NCI-H1417 (cell line): ENCODE measurements around the gene INCENP.

ENCODE experiments used
- DNase-seq, 3 experiments: peaks; one replicate each; lab custom pipeline; 2025; lab: John Stamatoyannopoulos, UW

Gene INCENP

DNA sequence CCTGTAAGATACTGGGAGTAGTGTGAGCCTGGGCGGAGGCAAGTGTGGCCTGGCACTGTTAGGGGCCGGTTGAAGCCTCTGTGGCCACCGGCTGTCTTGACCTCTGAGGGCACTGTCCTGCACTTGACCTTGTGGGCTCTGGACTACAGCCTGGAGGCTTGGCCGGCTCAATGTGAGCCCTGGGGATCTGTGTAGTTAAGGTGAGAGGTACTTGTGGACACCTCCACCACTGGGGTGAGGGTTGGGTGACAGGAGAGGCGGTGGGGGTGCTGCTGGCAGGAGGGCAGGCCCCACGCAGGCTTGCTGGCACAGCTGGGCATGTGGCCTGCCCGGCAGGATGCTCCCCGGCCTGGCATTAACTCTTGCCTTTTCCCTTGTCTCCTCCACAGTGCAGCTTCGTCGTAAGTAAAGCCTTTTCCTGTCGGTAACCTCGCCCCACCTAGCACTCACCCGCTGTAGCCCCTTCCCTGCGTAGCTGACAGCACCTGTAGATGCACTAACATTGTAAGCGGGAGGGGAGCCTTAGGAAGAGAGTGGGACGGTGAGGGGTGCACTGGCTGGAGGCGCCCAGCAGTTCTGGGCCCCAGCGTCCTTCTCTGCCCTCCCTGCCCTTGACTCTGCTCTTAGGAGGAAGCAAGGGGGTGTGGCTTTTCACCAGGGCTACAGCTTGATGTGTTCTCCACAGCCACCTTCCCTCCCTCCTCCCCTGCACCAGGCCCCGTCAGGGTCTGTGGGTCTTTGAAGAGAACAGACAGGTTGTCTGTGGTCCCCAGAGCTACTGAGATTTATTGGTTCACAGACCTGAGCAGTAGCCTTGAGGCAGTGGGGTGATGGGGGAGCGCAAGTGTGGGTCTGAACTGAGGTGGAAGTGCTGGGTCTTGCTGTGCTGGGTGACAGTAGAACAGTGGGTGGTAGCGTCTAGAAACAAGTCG is 17.6 kb downstream of the INCENP start:
- DNase-seq = no peak

DNA sequence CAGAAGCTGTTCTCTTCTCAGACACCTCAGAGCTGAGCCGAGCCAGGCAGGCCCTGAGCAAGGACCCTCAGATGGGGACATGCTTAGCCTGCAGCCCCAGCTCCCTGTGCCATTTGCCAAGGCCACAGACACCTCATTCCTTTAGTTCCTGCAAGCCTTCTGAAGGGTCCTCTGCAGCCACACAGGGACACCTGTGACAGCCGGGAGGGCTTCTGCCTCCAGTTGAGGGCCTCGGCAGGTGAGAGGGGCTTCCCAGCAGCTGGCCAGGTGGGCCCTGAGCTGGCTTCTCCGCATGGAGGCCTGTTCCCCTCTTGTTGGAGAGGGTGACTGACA is 18.2 kb downstream of the INCENP start:
- DNase-seq = no peak

GRCh38 chr11:62142921-62143320 is 19.1 kb downstream of the INCENP start:
- DNase-seq = no peak

DNA sequence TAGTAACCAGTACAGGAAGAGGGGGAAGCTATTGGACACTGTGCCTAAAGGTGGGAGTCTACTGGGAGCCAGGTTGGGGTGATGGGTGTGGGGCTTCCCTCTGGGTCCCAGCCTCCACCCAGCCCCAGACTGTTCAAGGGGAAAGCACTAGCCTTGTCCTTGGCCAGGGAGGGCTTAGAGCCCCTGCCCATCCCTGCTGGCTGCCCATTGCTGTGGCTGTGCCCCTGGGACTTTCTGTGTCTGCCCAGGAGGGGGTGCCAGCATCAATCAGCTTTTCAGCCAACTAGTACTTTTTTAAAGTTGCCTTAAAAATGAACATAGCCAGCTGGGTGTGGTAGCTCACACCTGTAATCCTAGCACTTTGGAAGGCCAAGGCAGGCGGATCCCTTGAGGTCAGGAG is 19.9 kb downstream of the INCENP start:
- no peak for DNase-seq

DNA sequence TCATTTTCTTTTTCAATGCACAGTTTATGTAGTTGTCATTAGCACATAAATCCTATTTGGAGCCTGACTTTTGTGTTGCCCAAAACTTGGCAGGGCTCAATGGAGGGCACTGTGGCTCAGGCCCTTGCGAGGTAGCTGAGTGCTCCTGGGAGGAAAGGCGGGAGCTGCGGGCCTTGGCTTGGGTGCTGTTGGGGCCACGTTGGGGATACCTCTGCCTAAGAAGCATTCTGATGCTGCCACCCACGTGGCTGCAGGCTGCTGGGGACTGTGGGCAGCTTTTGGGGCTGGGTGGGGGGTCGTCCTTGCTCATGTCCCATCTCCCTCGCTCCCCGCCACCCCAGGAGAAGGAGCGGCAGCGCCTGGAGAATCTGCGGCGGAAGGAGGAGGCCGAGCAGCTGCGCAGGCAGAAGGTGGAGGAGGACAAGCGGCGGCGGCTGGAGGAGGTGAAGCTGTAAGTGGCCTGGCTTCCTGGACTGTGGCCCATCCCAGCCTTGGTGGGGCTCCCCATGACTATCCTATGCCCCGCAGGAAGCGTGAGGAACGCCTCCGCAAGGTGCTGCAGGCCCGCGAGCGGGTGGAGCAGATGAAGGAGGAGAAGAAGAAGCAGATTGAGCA is 20.9 kb downstream of the INCENP start:
- no peak for DNase-seq

DNA sequence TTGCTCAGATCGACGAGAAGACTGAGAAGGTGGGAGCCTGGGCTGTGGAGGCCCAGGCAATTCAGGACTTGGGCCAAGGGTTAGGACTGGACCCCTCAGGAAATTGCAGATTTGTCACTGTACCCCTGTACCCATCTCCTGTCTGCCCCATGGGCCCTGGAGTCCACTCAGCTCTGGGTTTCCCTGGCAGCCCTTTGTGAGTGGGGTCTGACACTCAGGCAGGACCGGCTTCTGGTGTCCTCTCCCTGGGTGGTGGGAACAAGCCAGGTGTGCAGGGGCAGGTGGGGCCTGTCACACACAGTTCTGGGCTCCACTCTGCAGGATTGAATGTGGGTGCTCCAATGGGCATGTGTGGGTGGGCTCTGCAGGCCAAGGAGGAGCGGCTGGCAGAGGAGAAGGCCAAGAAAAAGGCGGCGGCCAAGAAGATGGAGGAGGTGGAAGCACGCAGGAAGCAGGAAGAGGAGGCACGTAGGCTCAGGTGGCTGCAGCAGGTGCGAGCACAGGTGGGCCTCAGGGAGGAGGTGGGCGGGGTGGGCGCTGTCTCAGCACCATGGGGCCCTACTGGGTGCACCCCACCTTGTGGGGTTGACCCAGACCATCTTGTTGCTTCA is 21.6 kb downstream of the INCENP start:
- no peak for DNase-seq

DNA sequence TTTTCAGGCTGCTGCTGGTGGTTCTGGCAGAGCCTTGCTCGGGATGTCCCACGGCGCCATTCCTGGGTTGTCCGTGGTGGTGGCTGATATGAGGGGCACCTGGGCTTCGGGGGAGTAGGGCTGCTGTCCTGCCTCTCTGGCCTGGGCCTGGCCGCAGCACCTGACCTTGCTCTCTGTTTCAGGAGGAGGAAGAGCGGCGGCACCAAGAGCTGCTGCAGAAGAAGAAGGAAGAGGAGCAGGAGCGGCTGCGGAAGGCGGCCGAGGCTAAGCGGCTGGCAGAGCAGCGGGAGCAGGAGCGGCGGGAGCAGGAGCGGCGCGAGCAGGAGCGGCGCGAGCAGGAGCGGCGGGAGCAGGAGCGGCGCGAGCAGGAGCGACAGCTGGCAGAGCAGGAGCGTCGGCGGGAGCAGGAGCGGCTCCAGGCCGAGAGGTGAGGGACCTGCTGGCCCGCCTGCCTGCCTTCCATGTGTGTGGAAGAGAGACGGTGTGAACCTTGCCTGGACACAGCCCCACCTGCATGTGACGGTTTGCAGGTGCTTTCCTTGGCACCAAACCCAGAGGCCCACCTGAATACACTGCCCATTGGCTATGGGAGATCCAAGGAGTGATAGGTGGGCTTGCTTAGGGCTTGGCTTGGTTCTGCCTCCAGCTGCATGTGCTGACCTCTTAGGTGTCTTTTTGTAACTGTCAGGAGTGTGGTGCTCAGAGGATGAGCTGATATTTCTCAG is 22.8 kb downstream of the INCENP start:
- no peak for DNase-seq

- no peak for DNase-seq
Measured at GRCh38 chr11:62147545-62147944, 23.7 kb downstream of the INCENP start.

GRCh38 chr11:62148271-62148980 is 24.6 kb downstream of the INCENP start:
- no peak for DNase-seq

DNA sequence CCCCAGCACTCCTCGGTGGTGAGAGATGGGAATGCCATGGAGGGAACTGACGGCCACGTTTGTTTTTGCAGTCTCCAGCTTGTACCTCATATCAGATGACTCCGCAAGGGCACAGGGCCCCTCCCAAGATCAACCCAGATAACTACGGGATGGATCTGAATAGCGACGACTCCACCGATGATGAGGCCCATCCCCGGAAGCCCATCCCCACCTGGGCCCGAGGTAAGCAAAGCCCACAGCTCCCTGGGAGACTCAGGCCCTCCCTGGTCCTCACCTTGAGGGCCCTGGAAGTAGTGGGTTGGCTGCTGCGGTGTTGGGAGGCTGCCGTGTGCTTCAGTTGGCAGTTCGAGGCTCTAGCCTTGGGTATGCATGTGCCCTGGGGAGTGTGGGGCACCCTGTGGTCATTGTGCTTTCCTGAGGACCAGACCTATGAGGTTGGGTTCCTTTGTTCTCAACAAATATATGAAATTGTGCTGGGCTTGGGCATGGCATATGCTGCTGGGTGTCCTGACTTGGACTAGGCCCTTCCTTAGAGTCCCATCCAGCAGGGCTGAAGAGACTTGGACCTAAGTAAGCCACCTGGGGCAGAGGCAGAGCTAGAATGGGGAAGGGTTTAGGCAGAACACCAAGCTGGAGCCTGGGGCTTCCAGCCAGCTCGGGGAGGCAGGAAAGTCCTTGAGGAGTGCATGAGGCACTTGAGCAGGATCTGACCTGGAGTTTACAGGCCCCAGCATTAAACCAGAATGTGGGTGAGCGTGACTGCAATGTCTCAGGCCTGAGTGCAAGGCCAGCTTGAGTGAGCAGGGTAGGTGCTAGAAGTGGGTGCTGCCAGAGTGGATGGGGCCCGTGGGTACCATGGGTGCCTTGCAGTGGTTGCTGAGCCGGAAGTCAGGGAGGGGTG is 26.4 kb downstream of the INCENP start:
- no peak for DNase-seq

GRCh38 chr11:62150887-62151736 is 27.3 kb downstream of the INCENP start:
- DNase-seq = no peak

- no peak for DNase-seq
Measured at GRCh38 chr11:62151737-62152102, 27.9 kb downstream of the INCENP start.

GRCh38 chr11:62152245-62153086 is 28.7 kb downstream of the INCENP start:
- DNase-seq = no peak

DNA sequence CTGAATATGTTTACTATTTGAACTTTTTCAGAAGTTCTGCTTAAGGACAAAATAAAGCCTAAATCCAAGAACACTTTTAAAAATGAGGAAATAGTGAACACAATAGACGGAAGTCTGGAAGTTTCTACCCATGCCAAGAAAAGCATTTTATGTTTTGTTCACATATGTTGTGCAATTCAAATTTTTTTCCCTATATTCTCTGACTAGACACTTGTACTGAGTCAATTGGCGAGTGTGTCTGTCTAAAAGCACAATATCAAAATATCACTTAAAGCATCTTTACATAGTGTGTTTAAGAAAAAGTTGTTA is 29.2 kb downstream of the INCENP start:
- DNase-seq = no peak

DNA sequence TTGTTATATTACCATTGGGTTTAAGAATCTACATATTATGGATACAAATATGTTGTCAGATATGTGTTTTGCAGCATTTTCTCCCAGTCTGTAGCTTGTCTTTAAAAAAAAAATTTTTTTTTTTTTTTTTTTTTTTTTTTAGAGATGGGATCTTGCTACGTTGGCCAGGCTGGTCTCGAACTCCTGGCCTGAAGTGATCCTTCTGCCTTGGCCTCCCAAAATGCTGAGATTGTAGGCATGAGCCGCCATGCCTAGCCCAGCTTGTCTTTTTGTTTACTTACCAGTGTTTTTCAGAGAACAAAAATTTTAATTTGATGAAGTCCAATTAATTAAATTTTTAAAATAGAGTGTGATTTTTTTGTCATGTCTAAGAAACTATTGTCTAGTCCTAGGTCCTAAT is 29.8 kb downstream of the INCENP start:
- no peak for DNase-seq

DNA sequence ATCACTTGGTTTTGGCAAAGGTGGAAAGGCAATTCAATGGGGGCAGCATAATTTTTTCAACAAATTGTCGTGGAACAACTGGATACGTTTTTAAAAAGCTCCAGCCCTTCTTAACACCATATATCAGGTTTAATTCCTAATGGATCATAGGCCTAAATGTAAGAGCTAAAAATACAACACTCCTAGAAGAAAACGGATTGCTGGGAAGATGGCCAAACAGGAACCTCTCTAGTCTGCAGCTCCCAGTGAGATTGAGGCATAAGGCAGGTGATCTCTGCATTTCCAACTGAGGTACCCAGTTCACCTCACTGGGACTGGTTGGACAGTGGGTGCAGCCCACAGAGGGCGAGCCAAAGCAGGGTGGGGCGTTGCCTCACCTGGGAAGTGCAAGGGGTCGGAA is 33.8 kb downstream of the INCENP start:
- DNase-seq = no peak

DNA sequence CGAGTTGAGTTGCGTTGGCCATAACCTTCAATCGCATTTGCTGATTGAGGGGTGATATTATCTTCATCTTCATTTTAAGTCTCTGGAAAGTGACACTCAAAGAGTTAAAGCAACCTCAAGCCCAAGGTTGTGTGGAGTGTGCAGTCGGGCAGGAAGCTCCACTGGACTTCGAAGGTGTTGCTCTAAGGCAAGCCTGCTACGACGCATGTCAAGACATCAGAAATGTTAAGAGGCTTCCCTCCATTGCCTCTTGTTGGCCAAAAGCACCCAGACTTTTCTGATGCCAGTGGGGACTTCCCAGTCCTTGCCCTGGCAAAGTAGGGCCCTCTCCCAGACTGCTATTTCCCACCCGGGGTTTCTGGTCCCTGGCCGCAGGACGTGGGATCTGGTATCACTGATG is 42.6 kb downstream of the INCENP start:
- no peak for DNase-seq

DNA sequence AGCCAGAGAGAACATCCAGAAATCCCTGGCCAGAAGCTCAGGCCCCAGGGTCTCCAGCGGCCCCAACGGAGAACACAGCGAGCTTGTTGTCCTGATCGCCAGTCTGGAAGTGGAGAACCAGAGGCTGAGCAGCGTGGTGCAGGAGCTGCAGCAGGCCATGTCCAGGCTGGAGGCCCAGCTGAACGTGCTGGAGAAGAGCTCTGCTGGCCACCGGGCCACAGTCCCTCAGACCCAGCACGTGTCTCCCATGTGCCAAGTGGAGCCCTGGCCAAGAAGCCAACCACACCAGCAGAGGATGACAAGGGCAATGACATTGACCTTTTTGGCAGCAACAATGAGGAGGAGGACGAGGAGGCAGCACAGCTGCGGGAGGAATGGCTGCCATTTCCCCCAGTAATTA is 45.6 kb downstream of the INCENP start:
- no peak for DNase-seq

- no peak for DNase-seq
Measured at GRCh38 chr11:62169935-62170334, 46.1 kb downstream of the INCENP start.
